ENCODE measurements around the gene WDR48.
"Not testable (repeated sequence)": the region's sequence is repeated elsewhere in the genome, so short reads cannot be mapped to it uniquely, and the experiment has no call there.

Gene WDR48

DNA sequence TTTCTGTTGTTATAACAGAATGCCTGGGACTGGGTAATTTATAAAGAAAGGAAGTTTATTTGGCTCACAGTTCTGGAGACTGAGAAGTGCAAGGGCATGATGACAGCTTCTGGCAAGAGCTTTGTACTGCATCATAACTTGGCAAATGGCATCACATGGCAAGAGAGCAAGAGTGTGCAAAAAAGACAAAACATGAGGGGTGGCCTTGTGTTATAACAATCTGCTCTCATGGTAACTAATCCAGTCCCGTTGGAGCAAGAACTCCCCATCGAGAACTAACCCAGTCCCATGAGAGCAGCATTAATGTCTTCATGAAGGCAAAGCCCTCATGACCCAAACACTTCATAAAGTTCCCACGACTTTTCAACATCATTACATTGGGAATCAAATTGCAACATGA is 23.3 kb upstream of the WDR48 start:
- no peak for TF ChIP-seq CTCF (IDR thresholded peaks at IDR 0.05; ENCODE audit: control insufficient read depth, insufficient read depth, low read depth, low read length, missing control alignments)
- no peak for DNase-seq (ENCODE audit: low read depth)
- no peak overlapping the region for H3K4me3 ChIP-seq (ENCODE audit: control insufficient read depth, low read depth, low read length)

DNA sequence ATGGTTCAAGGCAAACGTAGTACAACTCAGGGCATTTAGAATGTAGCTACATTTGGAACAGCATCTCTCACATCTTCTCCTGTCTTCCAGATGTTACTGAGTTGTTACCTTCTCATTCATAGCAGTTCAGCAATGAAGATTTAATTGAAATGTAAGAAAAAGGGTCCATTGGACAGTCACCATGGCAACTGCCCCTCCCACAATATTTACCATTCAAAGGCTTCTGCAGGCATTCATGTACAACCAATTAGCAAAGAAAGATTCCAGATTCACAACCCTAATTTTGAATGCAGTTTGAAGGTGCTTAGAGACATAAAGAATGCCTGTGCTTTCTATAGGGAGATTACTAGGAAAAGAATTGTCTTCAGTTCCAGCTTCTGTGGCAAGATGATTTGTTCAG is 22.3 kb upstream of the WDR48 start:
- H3K4me3 ChIP-seq (ENCODE audit: control insufficient read depth, low read depth, low read length) = no peak overlapping the region
- no peak for DNase-seq (ENCODE audit: low read depth)
- TF ChIP-seq CTCF (IDR thresholded peaks at IDR 0.05; ENCODE audit: control insufficient read depth, insufficient read depth, low read depth, low read length, missing control alignments) = no peak

GRCh38 chr3:39038165-39038564 is 13.7 kb upstream of the WDR48 start:
- TF ChIP-seq CTCF (IDR thresholded peaks at IDR 0.05; ENCODE audit: control insufficient read depth, insufficient read depth, low read depth, low read length, missing control alignments) = no peak
- peak; percentile 8 for DNase-seq (ENCODE audit: low read depth)

DNA sequence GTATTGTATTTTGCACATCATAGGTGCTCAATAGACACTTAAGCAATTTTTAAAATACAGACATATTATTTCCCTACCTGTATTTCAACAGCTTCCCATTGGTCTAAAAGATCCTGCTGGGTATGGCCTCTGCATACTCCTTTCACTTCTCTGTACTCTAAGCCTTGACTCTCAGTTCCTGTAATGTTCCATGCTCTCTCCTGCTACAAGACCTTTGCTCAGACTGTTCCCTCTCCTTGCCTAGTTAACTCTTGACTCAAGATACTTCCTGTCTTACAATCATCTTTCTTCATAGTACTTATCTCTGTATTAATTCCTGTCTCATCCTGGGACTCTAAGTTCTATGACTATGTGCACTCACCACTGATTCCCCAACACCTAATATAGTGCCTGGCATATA is 1.8 kb upstream of the WDR48 start:
- no peak for TF ChIP-seq CTCF (IDR thresholded peaks at IDR 0.05; ENCODE audit: control insufficient read depth, insufficient read depth, low read depth, low read length, missing control alignments)
- no peak overlapping the region for H3K4me3 ChIP-seq (ENCODE audit: control insufficient read depth, low read depth, low read length)
- DNase-seq (ENCODE audit: low read depth) = no peak

More at GRCh38 chr3:39038165-39038564, 13.7 kb upstream of the WDR48 start:
- H3K4me3 ChIP-seq (ENCODE audit: control insufficient read depth, low read depth, low read length) = no peak overlapping the region

DNA sequence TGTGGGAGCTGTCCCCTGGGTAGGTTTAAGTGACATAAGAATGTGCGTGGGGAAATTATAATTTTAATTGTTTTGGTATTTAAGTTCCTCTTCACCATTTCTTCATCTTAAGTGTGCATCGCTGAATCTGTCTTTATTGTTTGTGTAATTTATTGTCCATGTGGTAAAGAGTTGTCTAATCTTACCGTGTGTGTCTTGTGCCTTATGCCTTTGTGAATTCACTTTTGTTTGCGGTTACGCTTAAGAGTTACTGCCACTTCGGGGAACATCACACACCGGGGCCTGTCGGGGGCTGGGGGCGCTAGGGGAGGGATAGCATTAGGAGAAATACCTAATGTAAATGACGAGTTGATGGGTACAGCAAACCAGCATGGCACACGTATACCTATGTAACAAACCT is 767 bp downstream of the WDR48 start:
- TF ChIP-seq CTCF (IDR thresholded peaks at IDR 0.05; ENCODE audit: control insufficient read depth, insufficient read depth, low read depth, low read length, missing control alignments) = no peak
- DNase-seq (ENCODE audit: low read depth) = no peak

DNA sequence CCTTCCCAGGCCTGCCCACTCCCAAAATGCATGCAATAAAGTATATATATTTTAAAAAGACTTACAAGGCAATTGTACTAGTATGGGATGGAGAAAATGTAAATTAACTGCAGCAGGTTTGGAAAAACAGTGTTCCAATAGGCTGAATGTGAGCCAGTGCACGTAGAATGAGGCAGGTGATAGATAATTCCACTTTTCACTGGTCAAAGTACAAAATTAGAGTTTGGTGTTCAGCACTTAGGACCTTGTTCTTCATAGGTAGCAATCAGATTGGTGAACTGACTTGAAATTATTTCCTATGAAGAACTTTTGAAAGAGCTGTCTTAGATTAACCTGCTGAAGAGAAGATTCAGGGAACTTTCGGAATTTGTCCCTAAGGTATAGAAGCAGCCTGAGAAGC is 1.9 kb downstream of the WDR48 start:
- TF ChIP-seq CTCF (IDR thresholded peaks at IDR 0.05; ENCODE audit: control insufficient read depth, insufficient read depth, low read depth, low read length, missing control alignments) = no peak
- DNase-seq (ENCODE audit: low read depth) = no peak
- no peak overlapping the region for H3K4me3 ChIP-seq (ENCODE audit: control insufficient read depth, low read depth, low read length)

More for the DNA sequence above, 767 bp downstream of the WDR48 start:
- peak overlapping the region; percentile 97 for H3K4me3 ChIP-seq (ENCODE audit: control insufficient read depth, low read depth, low read length)

- no peak for TF ChIP-seq CTCF (IDR thresholded peaks at IDR 0.05; ENCODE audit: control insufficient read depth, insufficient read depth, low read depth, low read length, missing control alignments)
- no peak for DNase-seq (ENCODE audit: low read depth)
- no peak overlapping the region for H3K4me3 ChIP-seq (ENCODE audit: control insufficient read depth, low read depth, low read length)
These were observed 4.3 kb downstream of the WDR48 start for GRCh38 chr3:39056151-39056550.

GRCh38 chr3:39061228-39061627 is 9.4 kb downstream of the WDR48 start:
- DNase-seq (ENCODE audit: low read depth); H3K4me3 ChIP-seq (ENCODE audit: control insufficient read depth, low read depth, low read length): not testable (repeated sequence)
